GM12878 (cell line): ENCODE measurements around the gene PAX9. TPM values are rescaled to one million over a fixed set of nuclear protein-coding genes. Genes with fewer than 3 reads are reported as not detected.

Source experiments
- ATAC-seq: fragments of 200-7000 bp; cut with Tn5 transposase; 3 replicates; pipeline ENCODE4 v1.9.1; 2020; ENCODE audit warnings: mild to moderate bottlenecking, moderate library complexity
- BruUV-seq: library from RNA; stranded (reverse); fragments of 400-500 nt; replicated peaks from 2 replicates; lab custom pipeline; 2021; lab: Mats Ljungman, UMichigan
- CTCF ChIA-PET: fragments of 300-600 bp; sonication (Branson Sonifier 250); formaldehyde crosslinking; extraction: SDS; loops from one replicate; lab custom pipeline; 2021; ENCODE audit warnings: inconsistent platforms; lab: Yijun Ruan, JAX
- POLR2A ChIA-PET: fragments of 350-600 bp; formaldehyde crosslinking; extraction: SDS; loops from one replicate; lab custom pipeline; 2021; ENCODE audit warnings: inconsistent platforms; lab: Charles Lee
- RAD21 ChIA-PET: fragments of 300-600 bp; sonication (Branson Sonifier 250); formaldehyde crosslinking; loops from one replicate; lab custom pipeline; 2023; ENCODE audit warnings: antibody characterized with exemption; ENCODE audit not compliant: unreplicated experiment; lab: Charles Lee
- SMC1A ChIA-PET: fragments of 300-600 bp; sonication (Branson Sonifier 250); formaldehyde crosslinking; loops from one replicate; lab custom pipeline; 2023; ENCODE audit not compliant: unreplicated experiment, uncharacterized antibody; lab: Charles Lee
- DNase-seq: peaks from one replicate; pipeline ENCODE4 v3.0.0-alpha.2; 2011; ENCODE audit warnings: low read depth, low spot score
- FAIRE-seq: peaks from 3 replicates; lab custom pipeline; 2011; peaks lifted over from hg19 to GRCh38; lab: Jason Lieb, UNC
- H2AFZ ChIP-seq: 2 replicates; pipeline ENCODE4 v1.6.0; 2011; ENCODE audit warnings: low read depth, low read length, control low read depth; ENCODE audit not compliant: control insufficient read depth
- H3K27ac ChIP-seq: 2 replicates; pipeline ENCODE4 v1.5.1; 2011; ENCODE audit warnings: control low read depth; ENCODE audit not compliant: control insufficient read depth, insufficient read depth
- H3K27me3 ChIP-seq, 2 experiments: replicated peaks in 1 of 2; 2 replicates each; pipeline versions ENCODE4 v1.6.0 to v1.6.1; 2011; ENCODE audit warnings: low read length in 1 of 2; ENCODE audit not compliant: control insufficient read depth in 2 of 2, insufficient read depth in 2 of 2
- H3K36me3 ChIP-seq, 2 experiments: 2 replicates each; pipeline ENCODE4 v1.5.1; 2011; ENCODE audit warnings: low read length in 1 of 2; ENCODE audit not compliant: control insufficient read depth in 2 of 2, insufficient read depth in 2 of 2
- H3K4me1 ChIP-seq: 2 replicates; pipeline ENCODE4 v1.6.1; 2011; ENCODE audit warnings: mild to moderate bottlenecking, low read length, moderate library complexity, mixed read lengths; ENCODE audit not compliant: control insufficient read depth, insufficient read depth
- H3K4me2 ChIP-seq: 2 replicates; pipeline ENCODE4 v1.6.0; 2011; ENCODE audit warnings: control low read depth; ENCODE audit not compliant: control insufficient read depth, insufficient read depth
- H3K4me3 ChIP-seq: fragments of 200-600 bp; sonication (generic); 2 replicates; pipeline ENCODE4 v1.5.1; 2016
- H3K79me2 ChIP-seq: 2 replicates; pipeline ENCODE4 v1.6.0; 2011; ENCODE audit warnings: low read length; ENCODE audit not compliant: control insufficient read depth, insufficient read depth
- H3K9ac ChIP-seq: 2 replicates; pipeline ENCODE4 v1.8.0; 2011; ENCODE audit warnings: low read length, control low read depth, mixed read lengths; ENCODE audit not compliant: control insufficient read depth, insufficient read depth
- H3K9me3 ChIP-seq: replicated peaks from 3 replicates; pipeline ENCODE4 v1.5.1; 2011; ENCODE audit warnings: mild to moderate bottlenecking, low read length; ENCODE audit not compliant: control insufficient read depth, insufficient read depth
- H4K20me1 ChIP-seq: 2 replicates; pipeline ENCODE4 v1.6.0; 2011; ENCODE audit not compliant: control insufficient read depth, insufficient read depth
- BCL11A ChIP-seq: IDR thresholded peaks from 2 replicates; pipeline ENCODE4 v1.6.1; 2011; ENCODE audit warnings: low read depth, low read length
- BCLAF1 ChIP-seq: fragments of 450-650 bp; IDR thresholded peaks from 2 replicates; pipeline ENCODE4 v1.6.1; 2017; ENCODE audit warnings: antibody characterized with exemption, mild to moderate bottlenecking, moderate library complexity
- FOS ChIP-seq: IDR thresholded peaks from 3 replicates; pipeline ENCODE4 v1.6.1; 2011; ENCODE audit warnings: borderline replicate concordance; ENCODE audit not compliant: insufficient read length; ENCODE audit errors: extremely low read depth
- FOXK2 ChIP-seq: fragments of 450-650 bp; IDR thresholded peaks from 2 replicates; pipeline ENCODE4 v1.6.1; 2017; ENCODE audit warnings: mild to moderate bottlenecking, moderate library complexity
- IRF5 ChIP-seq: fragments of 450-650 bp; IDR thresholded peaks from 2 replicates; pipeline ENCODE4 v1.6.1; 2017; ENCODE audit warnings: borderline replicate concordance
- MEF2A ChIP-seq: IDR thresholded peaks from 2 replicates; pipeline ENCODE4 v1.6.1; 2011; ENCODE audit warnings: low read depth, mild to moderate bottlenecking, low read length, moderate library complexity; ENCODE audit not compliant: insufficient read depth
- NFIC ChIP-seq: IDR thresholded peaks from 2 replicates; pipeline ENCODE4 v1.6.1; 2012; ENCODE audit warnings: low read depth, mild to moderate bottlenecking, inconsistent platforms, low read length, moderate library complexity
- RBBP5 ChIP-seq: fragments of 200-600 bp; sonication (generic); conservative IDR thresholded peaks from 2 replicates; pipeline ENCODE4 v1.6.1; 2016
- RELA ChIP-seq: fragments of 450-650 bp; IDR thresholded peaks from 2 replicates; pipeline ENCODE4 v1.8.0; 2014; ENCODE audit warnings: borderline replicate concordance; ENCODE audit not compliant: partially characterized antibody
- SIN3A ChIP-seq: IDR thresholded peaks from 2 replicates; pipeline ENCODE4 v1.6.1; 2012; ENCODE audit warnings: low read depth, low read length, improper control_type of control experiment
- SKIL ChIP-seq: fragments of 450-650 bp; IDR thresholded peaks from 2 replicates; pipeline ENCODE4 v1.6.1; 2017; ENCODE audit warnings: mild to moderate bottlenecking, low read depth, inconsistent platforms; ENCODE audit not compliant: poor library complexity, severe bottlenecking
- ZNF622 ChIP-seq: fragments of 450-650 bp; IDR thresholded peaks from 2 replicates; pipeline ENCODE4 v1.6.1; 2017; ENCODE audit warnings: mild to moderate bottlenecking, inconsistent platforms
- WGBS: methylation state at CpG from one replicate; pipeline ENCODE4 v1.1.6; 2016; ENCODE audit warnings: low lambda C conversion rate; ENCODE audit not compliant: insufficient replicate concordance, insufficient coverage; ENCODE audit errors: missing lambda C conversion rate; 5-methylcytosine and 5-hydroxymethylcytosine counted together
- in situ Hi-C: fragments of 300-500 bp; cut with MboI; formaldehyde crosslinking; loops from 9 replicates; pipeline ENCODE4 v1.14.3; 2018; ENCODE audit warnings: mixed read lengths
- intact Hi-C: fragments of 100-400 bp; cut with micrococcal nuclease; formaldehyde crosslinking; loops from one replicate; pipeline ENCODE4 v1.14.2; 2022; ENCODE audit not compliant: unreplicated experiment
- polyA plus RNA-seq, 11 experiments: library from polyadenylated mRNA; depleted of rRNA in 4 of 11; unstranded in 6 of 11; stranded (reverse) in 5 of 11; fragments of >200 nt; fragmentation: Nextera tagmentation in 4 of 11; fragmentation: Illumina TruSeq in 1 of 11; extraction: Ambion mirVana in 4 of 11; extraction: Trizol in 1 of 11; gene quantifications; 1 replicate in 1 of 11; 2 replicates in 10 of 11; pipeline versions ENCODE4 v1.2.1 to v1.2.3, GENCODE V29; 2011 to 2016; ENCODE audit warnings: inconsistent platforms in 2 of 11, missing spikeins in 2 of 11, low read depth in 1 of 11
- total RNA-seq, 4 experiments: library from RNA; depleted of rRNA in 3 of 4; stranded (reverse); fragments of >200 nt in 3 of 4; fragmentation: Illumina TruSeq in 1 of 4; extraction: Trizol in 1 of 4; gene quantifications; 2 replicates each; pipeline versions ENCODE4 v1.2.1 to v1.2.3, GENCODE V29; 2013 to 2021

The PAX9 gene
- total and polyA plus RNA-seq, 10 of the 15 experiments (the other 5 are each of a cell fraction or from before 2014, with no cell fraction given): 0.03 to 8.2 (median 0.09) TPM; not detected in 3

- H3K36me3 ChIP-seq: no peaks in the 10 kb centered on the region
- no peak for ATAC-seq
- no peaks in the 10 kb centered on the region for H3K9me3 ChIP-seq
- RAD21 ChIA-PET: no interaction called here
- no peaks in the 10 kb centered on the region for H3K79me2 ChIP-seq
- SMC1A ChIA-PET: no interaction called here
- no peak for FAIRE-seq
- no peak overlapping the region for H3K9ac ChIP-seq
- H3K4me2 ChIP-seq: no peak overlapping the region
- no peak overlapping the region for H2AFZ ChIP-seq
- H3K27me3 ChIP-seq: no peaks in the 10 kb centered on the region
- POLR2A ChIA-PET: no interaction called here
- no peaks in the 10 kb centered on the region for H4K20me1 ChIP-seq
- CTCF ChIA-PET: no interaction called here
- intact Hi-C loops (no loop called here), in situ Hi-C loops (no loop called here)
- H3K4me1 ChIP-seq: no peaks in the 10 kb centered on the region
- H3K27ac ChIP-seq: no peak overlapping the region
- no peak overlapping the region for H3K4me3 ChIP-seq
- no TSS peak for BruUV-seq
- no peak for TF ChIP-seq IRF5
- no peak for TF ChIP-seq RELA
- TF ChIP-seq SKIL: no peak
- no peak for TF ChIP-seq NFIC
- TF ChIP-seq MEF2A: no peak
- TF ChIP-seq BCL11A: no peak
- no peak for TF ChIP-seq FOS
- no peak for TF ChIP-seq ZNF622
- no peak for TF ChIP-seq RBBP5
- no peak for TF ChIP-seq FOXK2
- TF ChIP-seq BCLAF1: no peak
- TF ChIP-seq SIN3A: no peak
- no peak for DNase-seq
- WGBS: 26% methylated on average over 4 of the region's 4 CpGs
Observed at GRCh38 chr14:36672095-36672494, 10.4 kb downstream of the PAX9 start.
